CD14-positive monocyte (primary cell): ENCODE results near the gene GRIA3. TPM values are rescaled to one million over a fixed set of nuclear protein-coding genes. Genes with fewer than 3 reads are reported as not detected.

Experiments used
- DNase-seq, 3 donors: peaks; one replicate each; pipeline ENCODE4 v3.0.0-alpha.2; 2011 to 2022
- H2AFZ ChIP-seq: 2 replicates; pipeline ENCODE4 v1.6.0; 2012; ENCODE audit warnings: mild to moderate bottlenecking, low read depth, low read length, inconsistent platforms; ENCODE audit not compliant: insufficient read depth, poor library complexity, severe bottlenecking
- H3K27ac ChIP-seq, 2 donors: 1 replicate in 1 of 2; 2 replicates in 1 of 2; pipeline ENCODE4 v1.5.1; 2012 to 2013; ENCODE audit warnings: low read length in 2 of 2, control low read depth in 1 of 2, inconsistent platforms in 1 of 2, low read depth in 1 of 2, mild to moderate bottlenecking in 1 of 2
- H3K27me3 ChIP-seq, 2 donors: one replicate each; pipeline versions ENCODE4 v1.6.0 to v1.6.1; 2011 to 2013; ENCODE audit warnings: low read length in 2 of 2; ENCODE audit not compliant: control insufficient read depth in 2 of 2, insufficient read depth in 2 of 2
- H3K36me3 ChIP-seq, 2 donors: replicated peaks in 1 of 2; 1 replicate in 1 of 2; 2 replicates in 1 of 2; pipeline versions ENCODE4 v1.5.1 to v1.6.1; 2012 to 2013; ENCODE audit warnings: low read length in 2 of 2, control low read depth in 1 of 2, inconsistent platforms in 1 of 2, mild to moderate bottlenecking in 1 of 2; ENCODE audit not compliant: insufficient read depth in 2 of 2, control insufficient read depth in 1 of 2
- H3K4me1 ChIP-seq, 2 donors: 1 replicate in 1 of 2; 2 replicates in 1 of 2; pipeline versions ENCODE4 v1.5.1 to v1.6.1; 2012 to 2013; ENCODE audit warnings: low read length in 2 of 2, control low read depth in 1 of 2, inconsistent platforms in 1 of 2, mild to moderate bottlenecking in 1 of 2, moderate library complexity in 1 of 2; ENCODE audit not compliant: insufficient read depth in 2 of 2, control insufficient read depth in 1 of 2
- H3K4me2 ChIP-seq: replicated peaks from 2 replicates; pipeline ENCODE3; 2012; ENCODE audit warnings: low read length, moderate library complexity, mild to moderate bottlenecking; ENCODE audit not compliant: poor library complexity, severe bottlenecking; ENCODE audit errors: extremely low read depth
- H3K4me3 ChIP-seq, 3 experiments: fragments of 200-600 bp in 1 of 3; sonication (generic) in 1 of 3; replicated peaks in 1 of 3; 1 replicate in 2 of 3; 2 replicates in 1 of 3; pipeline ENCODE4 v1.5.1; 2011 to 2013; ENCODE audit warnings: low read length in 3 of 3, mild to moderate bottlenecking in 3 of 3, control low read depth in 2 of 3, low read depth in 2 of 3, inconsistent platforms in 1 of 3, moderate library complexity in 1 of 3
- H3K79me2 ChIP-seq: 2 replicates; pipeline ENCODE4 v1.6.0; 2012; ENCODE audit warnings: mild to moderate bottlenecking, control low read depth, inconsistent platforms, low read length, moderate library complexity; ENCODE audit not compliant: insufficient read depth
- H3K9ac ChIP-seq: 2 replicates; pipeline ENCODE4 v1.6.0; 2017; ENCODE audit warnings: low read length, mild to moderate bottlenecking; ENCODE audit not compliant: insufficient read depth, poor library complexity, severe bottlenecking
- H3K9me3 ChIP-seq, 2 donors: replicated peaks in 1 of 2; 1 replicate in 1 of 2; 2 replicates in 1 of 2; pipeline versions ENCODE4 v1.5.1 to v1.6.1; 2012 to 2013; ENCODE audit warnings: low read length in 2 of 2, control low read depth in 1 of 2; ENCODE audit not compliant: control insufficient read depth in 1 of 2, insufficient read depth in 1 of 2
- H4K20me1 ChIP-seq: 2 replicates; pipeline ENCODE4 v1.6.0; 2012; ENCODE audit warnings: mild to moderate bottlenecking, low read length, control low read depth, moderate library complexity; ENCODE audit not compliant: insufficient read depth
- H3K27ac Mint-ChIP-seq, 7 donors: one replicate each; pipeline ENCODE4 v1.8.0; 2020; ENCODE audit warnings: mild to moderate bottlenecking in 7 of 7, mixed read lengths in 7 of 7, moderate library complexity in 6 of 7, inconsistent platforms in 2 of 7
- H3K27me3 Mint-ChIP-seq, 3 donors: one replicate each; pipeline ENCODE4 v1.8.0; 2021 to 2022; ENCODE audit warnings: low read depth in 3 of 3, mild to moderate bottlenecking in 3 of 3, mixed read lengths in 3 of 3, moderate library complexity in 3 of 3, inconsistent platforms in 1 of 3
- H3K36me3 Mint-ChIP-seq, 2 donors: one replicate each; pipeline ENCODE4 v1.8.0; 2020; ENCODE audit warnings: mixed read lengths in 2 of 2, inconsistent platforms in 1 of 2, mild to moderate bottlenecking in 1 of 2
- H3K4me1 Mint-ChIP-seq: one replicate; pipeline ENCODE4 v1.8.0; 2020; ENCODE audit warnings: mild to moderate bottlenecking, mixed read lengths
- H3K4me3 Mint-ChIP-seq, 2 donors: one replicate each; pipeline ENCODE4 v1.8.0; 2020; ENCODE audit warnings: mild to moderate bottlenecking in 2 of 2, mixed read lengths in 2 of 2, moderate library complexity in 1 of 2
- H3K9me3 Mint-ChIP-seq, 7 donors: one replicate each; pipeline ENCODE4 v1.8.0; 2020 to 2022; ENCODE audit warnings: mixed read lengths in 7 of 7, mild to moderate bottlenecking in 6 of 7, moderate library complexity in 6 of 7, inconsistent platforms in 2 of 7
- WGBS: methylation state at CpG from one replicate; pipeline ENCODE4 v1.1.5; 2013; ENCODE audit warnings: missing lambda C conversion rate; ENCODE audit not compliant: insufficient coverage; 5-methylcytosine and 5-hydroxymethylcytosine counted together
- intact Hi-C, 2 donors: fragments of 100-400 bp; cut with micrococcal nuclease; formaldehyde crosslinking; loops; one replicate each; pipeline versions ENCODE4 v1.15.0 to v1.15.1; 2023
- polyA plus RNA-seq, 3 donors: library from polyadenylated mRNA; depleted of rRNA in 1 of 3; unstranded in 2 of 3; stranded (reverse) in 1 of 3; fragments of 300-500 nt in 2 of 3; fragments of >200 nt in 1 of 3; fragmentation: Illumina TruSeq in 2 of 3; gene quantifications; 1 replicate in 2 of 3; 2 replicates in 1 of 3; pipeline ENCODE4 v1.2.3, GENCODE V29; 2012 to 2021
- TF ChIP-seq, protein P1 (sequence below): fragments of 200-600 bp; IDR thresholded peaks from one replicate; pipeline ENCODE4 v1.8.0; 2022; ENCODE audit warnings: antibody characterized with exemption, mild to moderate bottlenecking

Gene GRIA3
- polyA plus RNA-seq, 3 donors = not detected

DNA sequence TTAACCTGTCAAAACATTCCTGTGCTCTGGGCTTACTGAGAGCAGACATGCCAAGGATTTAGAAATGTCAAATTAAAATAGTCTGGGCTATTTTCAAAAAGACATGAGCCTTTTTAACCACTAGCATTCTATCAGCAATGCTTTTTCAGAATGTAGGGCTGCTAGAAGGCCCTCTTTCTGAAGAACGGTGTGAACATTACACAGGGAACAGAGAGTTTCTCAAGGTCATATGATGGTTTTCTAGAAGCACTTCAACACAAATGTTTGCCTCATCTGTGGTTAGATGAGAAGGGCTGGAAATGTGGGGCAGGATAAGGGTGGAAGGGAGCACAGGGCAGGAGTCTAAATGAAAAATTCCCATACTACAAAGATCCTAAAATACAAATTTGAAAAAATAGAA lies 39.3 kb downstream of the GRIA3 start:
- Histone ChIP-seq H3K36me3 (no peaks in the 10 kb centered on the region), H3K4me2 (no peak overlapping the region), H2AFZ (no peak overlapping the region), H3K27me3 (no peaks in the 10 kb centered on the region), H3K4me3 (no peak overlapping the region), H3K4me1 (no peaks in the 10 kb centered on the region), H4K20me1 (no peaks in the 10 kb centered on the region), H3K27ac (no peak overlapping the region), H3K9ac (no peak overlapping the region), H3K9me3 (no peaks in the 10 kb centered on the region), H3K79me2 (no peaks in the 10 kb centered on the region)
- TF ChIP-seq, protein P1, sequence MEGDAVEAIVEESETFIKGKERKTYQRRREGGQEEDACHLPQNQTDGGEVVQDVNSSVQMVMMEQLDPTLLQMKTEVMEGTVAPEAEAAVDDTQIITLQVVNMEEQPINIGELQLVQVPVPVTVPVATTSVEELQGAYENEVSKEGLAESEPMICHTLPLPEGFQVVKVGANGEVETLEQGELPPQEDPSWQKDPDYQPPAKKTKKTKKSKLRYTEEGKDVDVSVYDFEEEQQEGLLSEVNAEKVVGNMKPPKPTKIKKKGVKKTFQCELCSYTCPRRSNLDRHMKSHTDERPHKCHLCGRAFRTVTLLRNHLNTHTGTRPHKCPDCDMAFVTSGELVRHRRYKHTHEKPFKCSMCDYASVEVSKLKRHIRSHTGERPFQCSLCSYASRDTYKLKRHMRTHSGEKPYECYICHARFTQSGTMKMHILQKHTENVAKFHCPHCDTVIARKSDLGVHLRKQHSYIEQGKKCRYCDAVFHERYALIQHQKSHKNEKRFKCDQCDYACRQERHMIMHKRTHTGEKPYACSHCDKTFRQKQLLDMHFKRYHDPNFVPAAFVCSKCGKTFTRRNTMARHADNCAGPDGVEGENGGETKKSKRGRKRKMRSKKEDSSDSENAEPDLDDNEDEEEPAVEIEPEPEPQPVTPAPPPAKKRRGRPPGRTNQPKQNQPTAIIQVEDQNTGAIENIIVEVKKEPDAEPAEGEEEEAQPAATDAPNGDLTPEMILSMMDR = no peak
- Mint-ChIP-seq H3K36me3 (no peaks in the 10 kb centered on the region), H3K9me3 (no peaks in the 10 kb centered on the region), H3K4me1 (no peaks in the 10 kb centered on the region), H3K27ac (no peak overlapping the region), H3K4me3 (no peak overlapping the region), H3K27me3 (no peaks in the 10 kb centered on the region)
- WGBS = no CpG with 5 or more reads among the region's 1 CpG
- intact Hi-C loops = no loop called here
- no peak for DNase-seq

- H3K4me3 Mint-ChIP-seq = no peak overlapping the region
- intact Hi-C loops = no loop called here
- no peaks in the 10 kb centered on the region for H3K27me3 Mint-ChIP-seq
Observed at GRCh38 chrX:123223859-123224258, 39.8 kb downstream of the GRIA3 start.

More at GRCh38 chrX:123223859-123224258, 39.8 kb downstream of the GRIA3 start:
- Histone ChIP-seq H3K79me2 (no peaks in the 10 kb centered on the region), H3K9ac (no peak overlapping the region), H4K20me1 (no peaks in the 10 kb centered on the region), H3K4me3 (no peak overlapping the region), H3K9me3 (no peaks in the 10 kb centered on the region), H3K27me3 (no peaks in the 10 kb centered on the region), H3K27ac (no peak overlapping the region), H3K4me1 (no peaks in the 10 kb centered on the region), H2AFZ (no peak overlapping the region), H3K4me2 (no peak overlapping the region), H3K36me3 (no peaks in the 10 kb centered on the region)
- no peak for DNase-seq
- no peaks in the 10 kb centered on the region for H3K4me1 Mint-ChIP-seq
- H3K27ac Mint-ChIP-seq = no peak overlapping the region
- peaks cover 0 to 2% (median 0%) of the 10 kb centered on the region in 7 donors for H3K9me3 Mint-ChIP-seq
- no peaks in the 10 kb centered on the region for H3K36me3 Mint-ChIP-seq
- TF ChIP-seq, protein P1 = no peak
